ENCODE results near the gene PCDHGA3. TPM values are rescaled to one million over a fixed set of nuclear protein-coding genes. Genes with fewer than 3 reads are reported as not detected.
"Not testable (repeated sequence)": the region's sequence is repeated elsewhere in the genome, so short reads cannot be mapped to it uniquely, and the experiment has no call there.

Gene PCDHGA3
- total and polyA plus RNA-seq, 2 experiments from 2014 or later = 0.63 to 0.90 TPM

DNA sequence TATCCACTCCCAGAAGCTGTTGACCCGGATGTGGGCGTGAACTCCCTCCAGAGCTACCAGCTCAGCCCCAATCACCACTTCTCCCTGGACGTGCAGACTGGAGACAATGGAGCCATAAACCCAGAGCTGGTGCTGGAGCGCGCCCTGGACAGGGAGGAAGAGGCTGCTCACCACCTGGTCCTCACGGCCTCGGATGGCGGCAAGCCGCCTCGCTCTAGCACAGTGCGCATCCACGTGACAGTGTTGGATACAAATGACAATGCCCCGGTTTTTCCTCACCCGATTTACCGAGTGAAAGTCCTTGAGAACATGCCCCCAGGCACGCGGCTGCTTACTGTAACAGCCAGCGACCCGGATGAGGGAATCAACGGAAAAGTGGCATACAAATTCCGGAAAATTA, 49.6 kb downstream of the PCDHGA3 start:
- Mint-ChIP-seq H3K4me1 (no peaks in the 10 kb centered on the region; the same call in 2 of the 3 replicates), H3K36me3 (ENCODE audit: low read depth) (peaks cover 82% of the 10 kb centered on the region), H3K27me3 (ENCODE audit: insufficient read depth, low read depth, poor library complexity) (peaks cover 8% of the 10 kb centered on the region), H3K27ac (no peak overlapping the region), H3K9me3 (peaks cover 87% of the 10 kb centered on the region), H3K4me3 (no peak overlapping the region)
- DNase-seq (ENCODE audit: low spot score) = no peak
- H3K4me3 ChIP-seq = no peak overlapping the region
- H2AFZ ChIP-seq = no peak overlapping the region
- H4K20me1 ChIP-seq (replicated peaks; ENCODE audit: insufficient read depth) = no peaks in the 10 kb centered on the region
- H3K4me2 ChIP-seq = no peak overlapping the region
- H3K27ac ChIP-seq (ENCODE audit: low read depth) = no peak overlapping the region
- 0 out of 2 replicates have a peak, but pooled peaks cover 5% of the 10 kb centered on the region for H3K79me2 ChIP-seq (replicated peaks; ENCODE audit: insufficient read depth)
- no peak for ATAC-seq
- no peaks in the 10 kb centered on the region for H3F3A ChIP-seq (replicated peaks; ENCODE audit: low read depth)
- H3K27me3 ChIP-seq (ENCODE audit: insufficient read depth) = peaks cover 6% of the 10 kb centered on the region; the same call in 1 of the 2 replicates
- H3K4me1 ChIP-seq (ENCODE audit: insufficient read depth) = 0 out of 2 replicates have a peak, but pooled peaks cover 2% of the 10 kb centered on the region
- TF ChIP-seq ZNF114 (CRISPR knock-in tag; IDR thresholded peaks at IDR 0.05) (no peak), ZNF331 (CRISPR knock-in tag; IDR thresholded peaks at IDR 0.05; ENCODE audit: low read depth) (no peak), EZH2 (IDR thresholded peaks at IDR 0.05; ENCODE audit: low read depth, unreplicated experiment) (no peak), POLR2AphosphoS5 (IDR thresholded peaks at IDR 0.05; ENCODE audit: low read depth) (no peak), NANOG (IDR thresholded peaks at IDR 0.05; ENCODE audit: borderline replicate concordance) (no peak), ZNF462 (CRISPR knock-in tag; IDR thresholded peaks at IDR 0.05) (no peak), JUNB (IDR thresholded peaks at IDR 0.05; ENCODE audit: unreplicated experiment) (no peak)
- no peaks in the 10 kb centered on the region for H3K9me2 ChIP-seq (ENCODE audit: insufficient read depth)
- H3K36me3 ChIP-seq (ENCODE audit: insufficient read depth) = peaks cover 7% of the 10 kb centered on the region; the same call in 1 of the 2 replicates

DNA sequence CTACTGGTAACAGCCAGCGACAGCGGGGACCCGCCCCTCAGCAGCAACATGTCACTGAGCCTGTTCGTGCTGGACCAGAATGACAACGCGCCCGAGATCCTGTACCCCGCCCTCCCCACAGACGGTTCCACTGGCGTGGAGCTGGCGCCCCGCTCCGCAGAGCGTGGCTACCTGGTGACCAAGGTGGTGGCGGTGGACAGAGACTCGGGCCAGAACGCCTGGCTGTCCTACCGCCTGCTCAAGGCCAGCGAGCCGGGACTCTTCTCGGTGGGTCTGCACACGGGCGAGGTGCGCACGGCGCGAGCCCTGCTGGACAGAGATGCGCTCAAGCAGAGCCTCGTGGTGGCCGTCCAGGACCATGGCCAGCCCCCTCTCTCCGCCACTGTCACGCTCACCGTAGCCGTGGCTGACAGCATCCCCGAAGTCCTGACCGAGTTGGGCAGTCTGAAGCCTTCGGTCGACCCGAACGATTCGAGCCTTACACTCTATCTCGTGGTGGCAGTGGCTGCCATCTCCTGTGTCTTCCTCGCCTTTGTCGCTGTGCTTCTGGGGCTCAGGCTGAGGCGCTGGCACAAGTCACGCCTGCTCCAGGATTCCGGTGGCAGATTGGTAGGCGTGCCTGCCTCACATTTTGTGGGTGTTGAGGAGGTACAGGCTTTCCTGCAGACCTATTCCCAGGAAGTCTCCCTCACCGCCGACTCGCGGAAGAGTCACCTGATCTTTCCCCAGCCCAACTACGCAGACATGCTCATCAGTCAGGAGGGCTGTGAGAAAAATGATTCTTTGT, 51.0 kb downstream of the PCDHGA3 start:
- H3K36me3 Mint-ChIP-seq (ENCODE audit: low read depth) = peaks cover 81% of the 10 kb centered on the region
- not testable (repeated sequence) for H3K27ac Mint-ChIP-seq; H3K4me1 Mint-ChIP-seq; ATAC-seq; H3K27me3 ChIP-seq (ENCODE audit: insufficient read depth); H3K4me3 Mint-ChIP-seq; H3K79me2 ChIP-seq (replicated peaks; ENCODE audit: insufficient read depth); H3F3A ChIP-seq (replicated peaks; ENCODE audit: low read depth); H3K4me1 ChIP-seq (ENCODE audit: insufficient read depth); H3K9me2 ChIP-seq (ENCODE audit: insufficient read depth); H4K20me1 ChIP-seq (replicated peaks; ENCODE audit: insufficient read depth); DNase-seq (ENCODE audit: low spot score); H3K4me3 ChIP-seq; H2AFZ ChIP-seq; H3K4me2 ChIP-seq; H3K27ac ChIP-seq (ENCODE audit: low read depth)
- peaks cover 12% of the 10 kb centered on the region; the same call in 1 of the 2 replicates for H3K36me3 ChIP-seq (ENCODE audit: insufficient read depth)
- peaks cover 11% of the 10 kb centered on the region for H3K27me3 Mint-ChIP-seq (ENCODE audit: insufficient read depth, low read depth, poor library complexity)
- peaks cover 87% of the 10 kb centered on the region for H3K9me3 Mint-ChIP-seq

Data from GM23338 (cell line).